Astrocyte (in vitro differentiated cells and primary cell): ENCODE measurements around the gene RMND1. TPM values are rescaled to one million over a fixed set of nuclear protein-coding genes. Genes with fewer than 3 reads are reported as not detected.

ENCODE experiments used
- DNase-seq: peaks from one replicate; pipeline ENCODE4 v3.0.0-alpha.2; 2010; ENCODE audit warnings: low read depth
- FAIRE-seq: peaks from 2 replicates; lab custom pipeline; 2011; peaks lifted over from hg19 to GRCh38; lab: Jason Lieb, UNC
- H2AFZ ChIP-seq: 2 replicates; pipeline ENCODE4 v1.6.0; 2012; ENCODE audit warnings: low read depth, low read length, inconsistent platforms
- H3K27ac ChIP-seq: 2 replicates; pipeline ENCODE4 v1.5.1; 2011; ENCODE audit warnings: low read depth, low read length, inconsistent platforms
- H3K27me3 ChIP-seq: 2 replicates; pipeline ENCODE4 v1.6.0; 2011; ENCODE audit warnings: low read length, inconsistent platforms; ENCODE audit not compliant: insufficient read depth
- H3K36me3 ChIP-seq: 2 replicates; pipeline ENCODE4 v1.5.1; 2011; ENCODE audit warnings: low read length, inconsistent platforms; ENCODE audit not compliant: insufficient read depth
- H3K4me1 ChIP-seq: 2 replicates; pipeline ENCODE4 v1.5.1; 2011; ENCODE audit warnings: low read length, inconsistent platforms; ENCODE audit not compliant: insufficient read depth
- H3K4me2 ChIP-seq: 2 replicates; pipeline ENCODE4 v1.6.0; 2012; ENCODE audit warnings: low read length, inconsistent platforms
- H3K4me3 ChIP-seq: 2 replicates; pipeline ENCODE4 v1.5.1; 2011; ENCODE audit warnings: low read depth, mild to moderate bottlenecking, low read length, inconsistent platforms; ENCODE audit not compliant: insufficient read depth
- H3K79me2 ChIP-seq: 2 replicates; pipeline ENCODE4 v1.6.0; 2012; ENCODE audit warnings: mild to moderate bottlenecking, low read length, inconsistent platforms; ENCODE audit not compliant: insufficient read depth
- H3K9ac ChIP-seq: 2 replicates; pipeline ENCODE4 v1.6.0; 2012; ENCODE audit warnings: mild to moderate bottlenecking, low read length, inconsistent platforms
- H3K9me3 ChIP-seq: 2 replicates; pipeline ENCODE4 v1.5.1; 2012; ENCODE audit warnings: low read depth, mild to moderate bottlenecking, low read length, inconsistent platforms; ENCODE audit not compliant: insufficient read depth
- H4K20me1 ChIP-seq: 2 replicates; pipeline ENCODE4 v1.6.0; 2012; ENCODE audit warnings: low read length, inconsistent platforms; ENCODE audit not compliant: insufficient read depth
- H3K27ac Mint-ChIP-seq: one replicate; pipeline ENCODE4 v1.8.0; 2021; ENCODE audit warnings: mild to moderate bottlenecking, mixed read lengths; ENCODE audit not compliant: unreplicated experiment
- H3K27me3 Mint-ChIP-seq: one replicate; pipeline ENCODE4 v1.8.0; 2021; ENCODE audit warnings: low read depth, mixed read lengths; ENCODE audit not compliant: unreplicated experiment
- H3K36me3 Mint-ChIP-seq: one replicate; pipeline ENCODE4 v1.8.0; 2021; ENCODE audit warnings: low read depth, mixed read lengths; ENCODE audit not compliant: unreplicated experiment
- H3K4me1 Mint-ChIP-seq: one replicate; pipeline ENCODE4 v1.8.0; 2021; ENCODE audit warnings: low read depth, mixed read lengths; ENCODE audit not compliant: unreplicated experiment
- H3K4me3 Mint-ChIP-seq: one replicate; pipeline ENCODE4 v1.8.0; 2021; ENCODE audit warnings: mild to moderate bottlenecking, moderate library complexity, mixed read lengths; ENCODE audit not compliant: unreplicated experiment
- H3K9me3 Mint-ChIP-seq: one replicate; pipeline ENCODE4 v1.8.0; 2021; ENCODE audit warnings: mild to moderate bottlenecking, mixed read lengths; ENCODE audit not compliant: unreplicated experiment
- EZH2 ChIP-seq: IDR thresholded peaks from 2 replicates; pipeline ENCODE4 v1.6.1; 2012; ENCODE audit warnings: mild to moderate bottlenecking, low read length, inconsistent platforms; ENCODE audit not compliant: insufficient read depth
- total RNA-seq: library from RNA; stranded (reverse); gene quantifications from 2 replicates; pipeline ENCODE4 v1.2.1, GENCODE V29; 2021
- TF ChIP-seq, protein P1 (sequence below): IDR thresholded peaks from 2 replicates; pipeline ENCODE4 v1.5.1; 2011; ENCODE audit warnings: low read depth, mild to moderate bottlenecking, inconsistent platforms, low read length, moderate library complexity; ENCODE audit not compliant: insufficient read depth

The RMND1 gene
- total RNA-seq, 1 donor from 2014 or later = 25.9 TPM

DNA sequence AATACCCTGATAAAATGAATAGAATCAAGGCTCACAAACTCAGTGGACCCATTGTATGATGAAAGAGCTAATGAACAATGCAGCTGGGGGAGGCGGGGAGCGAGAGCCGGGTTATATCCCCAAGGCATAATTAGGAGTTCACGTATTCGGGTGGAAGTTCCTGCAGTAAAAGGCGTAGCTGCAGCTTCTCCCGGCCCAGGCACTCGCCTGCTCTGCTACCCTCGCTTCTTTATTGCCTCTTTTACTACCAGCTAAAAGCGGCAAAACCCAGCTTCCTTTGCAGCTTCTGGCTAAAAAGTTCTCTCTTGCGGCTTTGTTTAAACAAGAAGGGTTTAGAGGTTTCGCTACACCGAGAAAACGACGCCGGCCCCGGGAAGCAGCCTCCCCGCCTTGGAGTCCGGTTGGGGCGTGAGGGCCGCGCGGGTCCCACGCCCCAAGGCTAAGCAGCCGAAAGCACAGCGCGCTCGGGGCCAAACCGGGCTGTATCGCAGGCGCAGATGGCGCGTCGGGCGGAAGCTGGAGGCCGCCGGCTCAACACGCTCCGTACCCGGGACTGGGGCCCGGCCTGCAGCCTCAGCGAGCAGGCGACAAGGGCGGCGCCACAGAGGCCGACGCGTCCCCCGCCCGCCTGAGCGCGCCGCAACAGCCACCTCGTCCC, 62.2 kb downstream of the RMND1 start:
- Histone ChIP-seq H3K9ac (peak overlapping the region; percentile 98), H3K4me3 (peak overlapping the region; percentile 88), H3K27ac (peak overlapping the region; percentile 95), H3K36me3 (peaks cover 1% of the 10 kb centered on the region), H3K4me2 (peak overlapping the region; percentile 96), H3K79me2 (peaks cover 82% of the 10 kb centered on the region), H2AFZ (peak overlapping the region; percentile 59), H4K20me1 (peaks cover 31% of the 10 kb centered on the region), H3K4me1 (peaks cover 45% of the 10 kb centered on the region), H3K9me3 (no peaks in the 10 kb centered on the region), H3K27me3 (no peaks in the 10 kb centered on the region)
- Mint-ChIP-seq H3K27me3 (no peaks in the 10 kb centered on the region), H3K9me3 (no peaks in the 10 kb centered on the region), H3K27ac (peak overlapping the region; percentile 94), H3K4me1 (peaks cover 26% of the 10 kb centered on the region), H3K36me3 (peaks cover 3% of the 10 kb centered on the region), H3K4me3 (peak overlapping the region; percentile 87)
- FAIRE-seq (no peak), DNase-seq (peak; percentile 55)
- no peak for TF ChIP-seq EZH2
- TF ChIP-seq, protein P1, sequence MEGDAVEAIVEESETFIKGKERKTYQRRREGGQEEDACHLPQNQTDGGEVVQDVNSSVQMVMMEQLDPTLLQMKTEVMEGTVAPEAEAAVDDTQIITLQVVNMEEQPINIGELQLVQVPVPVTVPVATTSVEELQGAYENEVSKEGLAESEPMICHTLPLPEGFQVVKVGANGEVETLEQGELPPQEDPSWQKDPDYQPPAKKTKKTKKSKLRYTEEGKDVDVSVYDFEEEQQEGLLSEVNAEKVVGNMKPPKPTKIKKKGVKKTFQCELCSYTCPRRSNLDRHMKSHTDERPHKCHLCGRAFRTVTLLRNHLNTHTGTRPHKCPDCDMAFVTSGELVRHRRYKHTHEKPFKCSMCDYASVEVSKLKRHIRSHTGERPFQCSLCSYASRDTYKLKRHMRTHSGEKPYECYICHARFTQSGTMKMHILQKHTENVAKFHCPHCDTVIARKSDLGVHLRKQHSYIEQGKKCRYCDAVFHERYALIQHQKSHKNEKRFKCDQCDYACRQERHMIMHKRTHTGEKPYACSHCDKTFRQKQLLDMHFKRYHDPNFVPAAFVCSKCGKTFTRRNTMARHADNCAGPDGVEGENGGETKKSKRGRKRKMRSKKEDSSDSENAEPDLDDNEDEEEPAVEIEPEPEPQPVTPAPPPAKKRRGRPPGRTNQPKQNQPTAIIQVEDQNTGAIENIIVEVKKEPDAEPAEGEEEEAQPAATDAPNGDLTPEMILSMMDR = no peak

DNA sequence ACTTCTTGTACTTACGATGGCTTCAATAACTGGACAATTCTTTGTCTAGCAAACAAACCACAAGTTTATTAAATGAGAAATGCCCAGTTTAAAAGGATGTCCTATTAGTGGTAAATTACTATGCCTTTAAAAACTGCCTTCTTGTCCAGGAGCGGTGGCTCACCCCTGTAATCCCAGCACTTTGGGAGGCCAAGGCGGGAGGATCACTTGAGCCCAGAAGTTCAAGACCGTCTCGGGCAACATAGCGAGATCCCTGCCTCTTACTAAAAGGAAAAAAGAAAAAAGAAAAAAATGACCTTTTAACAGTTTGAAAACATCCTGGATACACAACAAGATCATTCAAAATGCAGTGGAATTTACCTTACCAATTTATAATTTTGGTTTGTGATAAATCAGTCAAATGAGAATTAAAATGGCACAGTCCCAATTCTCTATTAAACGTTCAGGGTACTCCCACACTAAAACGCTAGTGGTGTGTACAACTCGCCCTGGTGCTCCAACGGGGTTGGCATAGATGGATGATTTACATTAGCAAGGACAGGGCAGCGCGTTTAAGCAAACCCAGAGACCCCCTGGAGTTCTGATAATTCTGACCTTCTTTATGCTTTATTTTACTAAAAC, 62.8 kb downstream of the RMND1 start:
- no peaks in the 10 kb centered on the region for H3K27me3 Mint-ChIP-seq
- Histone ChIP-seq H2AFZ (peak overlapping the region; percentile 59), H3K79me2 (peaks cover 82% of the 10 kb centered on the region), H3K4me3 (peak overlapping the region; percentile 88), H3K4me2 (peak overlapping the region; percentile 96), H3K36me3 (no peaks in the 10 kb centered on the region), H3K27me3 (no peaks in the 10 kb centered on the region), H3K9ac (peak overlapping the region; percentile 98), H4K20me1 (peaks cover 27% of the 10 kb centered on the region), H3K4me1 (peaks cover 45% of the 10 kb centered on the region), H3K9me3 (no peaks in the 10 kb centered on the region), H3K27ac (peak overlapping the region; percentile 95)
- peaks cover 3% of the 10 kb centered on the region for H3K36me3 Mint-ChIP-seq
- no peak for TF ChIP-seq EZH2
- TF ChIP-seq, protein P1 = no peak
- no peaks in the 10 kb centered on the region for H3K9me3 Mint-ChIP-seq
- no peak for DNase-seq
- peak overlapping the region; percentile 87 for H3K4me3 Mint-ChIP-seq
- peak overlapping the region; percentile 94 for H3K27ac Mint-ChIP-seq
- no peak for FAIRE-seq
- H3K4me1 Mint-ChIP-seq = peaks cover 23% of the 10 kb centered on the region

DNA sequence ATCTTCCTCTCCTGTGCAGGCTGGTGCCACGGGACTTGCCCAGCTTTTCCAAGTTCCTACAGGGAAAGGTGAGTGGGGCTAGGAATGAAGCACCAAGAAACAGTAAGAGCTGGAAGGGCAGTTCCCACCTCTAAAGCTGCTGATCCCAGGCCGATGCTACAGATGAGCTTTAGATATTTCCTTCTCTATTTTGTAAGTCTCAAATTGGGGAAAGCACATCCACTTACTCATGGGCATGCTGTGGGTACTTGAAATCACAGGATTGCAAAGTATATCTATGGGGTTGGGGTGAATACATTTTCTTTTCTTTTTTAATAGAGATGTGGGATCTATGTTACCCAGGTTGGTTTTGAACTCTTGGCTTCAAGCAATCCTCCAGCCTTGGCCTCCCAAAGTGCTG, 63.7 kb downstream of the RMND1 start:
- Histone ChIP-seq H3K9me3 (no peaks in the 10 kb centered on the region), H3K4me1 (peaks cover 38% of the 10 kb centered on the region)

More for the DNA sequence above, 63.7 kb downstream of the RMND1 start:
- Mint-ChIP-seq H3K9me3 (no peaks in the 10 kb centered on the region), H3K36me3 (peaks cover 8% of the 10 kb centered on the region), H3K4me1 (peaks cover 15% of the 10 kb centered on the region), H3K27me3 (no peaks in the 10 kb centered on the region), H3K27ac (peak overlapping the region; percentile 0), H3K4me3 (peak overlapping the region; percentile 34)
- Histone ChIP-seq H3K79me2 (peaks cover 82% of the 10 kb centered on the region), H4K20me1 (peaks cover 19% of the 10 kb centered on the region), H3K4me3 (no peak overlapping the region), H3K27ac (peak overlapping the region; percentile 54), H3K4me2 (peak overlapping the region; percentile 29), H3K9ac (no peak overlapping the region), H3K27me3 (no peaks in the 10 kb centered on the region), H3K36me3 (no peaks in the 10 kb centered on the region), H2AFZ (no peak overlapping the region)
- DNase-seq = no peak
- no peak for TF ChIP-seq EZH2
- TF ChIP-seq, protein P1 = no peak
- FAIRE-seq = no peak
